ENCODE measurements around the gene CCIN.

Gene CCIN

GRCh38 chr9:36141288-36141687, 27.9 kb upstream of the CCIN start:
- Histone ChIP-seq H3K79me2 (ENCODE audit: insufficient read depth, low read length) (no peaks in the 10 kb centered on the region), H3K4me2 (ENCODE audit: insufficient read depth, low read length) (no peak overlapping the region), H3K9me3 (ENCODE audit: insufficient read depth, low read length, severe bottlenecking) (no peaks in the 10 kb centered on the region), H3K4me3 (ENCODE audit: low read depth in 1 of 2, low read length in 2 of 2) (no peak overlapping the region), H3K27me3 (ENCODE audit: insufficient read depth, low read length, poor library complexity) (peaks cover 16% of the 10 kb centered on the region), H4K20me1 (ENCODE audit: insufficient read depth, low read length) (peaks cover 9% of the 10 kb centered on the region; the same call in 1 of the 2 replicates), H2AFZ (ENCODE audit: low read depth, low read length) (no peak overlapping the region), H3K27ac (ENCODE audit: low read length) (no peak overlapping the region), H3K36me3 (ENCODE audit: insufficient read depth, low read length) (no peaks in the 10 kb centered on the region), H3K9ac (ENCODE audit: low read depth, low read length) (no peak overlapping the region), H3K4me1 (ENCODE audit: insufficient read depth, low read length) (peaks cover 36% of the 10 kb centered on the region)
- TF ChIP-seq CTCF (IDR thresholded peaks at IDR 0.05; ENCODE audit: borderline replicate concordance, extremely low read depth, low read length, poor library complexity, severe bottlenecking) (no peak), EZH2 (IDR thresholded peaks at IDR 0.05; ENCODE audit: borderline replicate concordance, low read depth, low read length, severe bottlenecking) (no peak)
- ATAC-seq (ENCODE audit: insufficient read depth, low read depth) = no peak
- DNase-seq = no peak

- H2AFZ ChIP-seq (ENCODE audit: low read depth, low read length) = no peak overlapping the region
- no peak overlapping the region for H3K4me3 ChIP-seq (ENCODE audit: low read depth in 1 of 2, low read length in 2 of 2)
- no peaks in the 10 kb centered on the region for H3K79me2 ChIP-seq (ENCODE audit: insufficient read depth, low read length)
- H3K9me3 ChIP-seq (ENCODE audit: insufficient read depth, low read length, severe bottlenecking) = no peaks in the 10 kb centered on the region
- H3K36me3 ChIP-seq (ENCODE audit: insufficient read depth, low read length) = no peaks in the 10 kb centered on the region
- no peak overlapping the region for H3K27ac ChIP-seq (ENCODE audit: low read length)
- TF ChIP-seq EZH2 (IDR thresholded peaks at IDR 0.05; ENCODE audit: borderline replicate concordance, low read depth, low read length, severe bottlenecking) (no peak), CTCF (IDR thresholded peaks at IDR 0.05; ENCODE audit: borderline replicate concordance, extremely low read depth, low read length, poor library complexity, severe bottlenecking) (no peak)
- H3K27me3 ChIP-seq (ENCODE audit: insufficient read depth, low read length, poor library complexity) = peaks cover 12% of the 10 kb centered on the region
- DNase-seq = no peak
- ATAC-seq (ENCODE audit: insufficient read depth, low read depth) = no peak
- peaks cover 32% of the 10 kb centered on the region for H3K4me1 ChIP-seq (ENCODE audit: insufficient read depth, low read length)
- H3K9ac ChIP-seq (ENCODE audit: low read depth, low read length) = no peak overlapping the region
- peaks cover 9% of the 10 kb centered on the region; the same call in 1 of the 2 replicates for H4K20me1 ChIP-seq (ENCODE audit: insufficient read depth, low read length)
- H3K4me2 ChIP-seq (ENCODE audit: insufficient read depth, low read length) = no peak overlapping the region
These were observed 27.4 kb upstream of the CCIN start for GRCh38 chr9:36141761-36142160.

- Histone ChIP-seq H3K4me1 (ENCODE audit: insufficient read depth, low read length) (peaks cover 23% of the 10 kb centered on the region), H3K27ac (ENCODE audit: low read length) (no peak overlapping the region), H3K27me3 (ENCODE audit: insufficient read depth, low read length, poor library complexity) (peaks cover 3% of the 10 kb centered on the region), H3K9ac (ENCODE audit: low read depth, low read length) (no peak overlapping the region), H3K9me3 (ENCODE audit: insufficient read depth, low read length, severe bottlenecking) (no peaks in the 10 kb centered on the region), H3K4me3 (ENCODE audit: low read depth in 1 of 2, low read length in 2 of 2) (no peak overlapping the region), H3K79me2 (ENCODE audit: insufficient read depth, low read length) (no peaks in the 10 kb centered on the region), H3K4me2 (ENCODE audit: insufficient read depth, low read length) (no peak overlapping the region), H2AFZ (ENCODE audit: low read depth, low read length) (no peak overlapping the region), H3K36me3 (ENCODE audit: insufficient read depth, low read length) (no peaks in the 10 kb centered on the region), H4K20me1 (ENCODE audit: insufficient read depth, low read length) (peaks cover 5% of the 10 kb centered on the region; the same call in 1 of the 2 replicates)
- DNase-seq (no peak), ATAC-seq (ENCODE audit: insufficient read depth, low read depth) (no peak)
- TF ChIP-seq EZH2 (IDR thresholded peaks at IDR 0.05; ENCODE audit: borderline replicate concordance, low read depth, low read length, severe bottlenecking) (no peak), CTCF (IDR thresholded peaks at IDR 0.05; ENCODE audit: borderline replicate concordance, extremely low read depth, low read length, poor library complexity, severe bottlenecking) (no peak)
These were observed 26.5 kb upstream of the CCIN start for GRCh38 chr9:36142510-36143244.

Measured in DND-41 (cell line).